Right cardiac atrium (tissue), 5 donors: ENCODE measurements around the gene PTGES2. TPM values are rescaled to one million over a fixed set of nuclear protein-coding genes. Genes with fewer than 3 reads are reported as not detected.
A peak's percentile ranks its signal among the peaks of the same experiment; 100 is the strongest.
"Not testable (repeated sequence)": the region's sequence is repeated elsewhere in the genome, so short reads cannot be mapped to it uniquely, and the experiment has no call there.

Source experiments
- ATAC-seq, 2 donors: fragments of 200-7000 bp; cut with Tn5 transposase; one replicate each; pipeline versions ENCODE4 v1.8.0 to v1.9.1; 2020; ENCODE audit warnings: moderate library complexity in 2 of 2, mild to moderate bottlenecking in 1 of 2
- DNase-seq, 3 donors: peaks; one replicate each; pipeline ENCODE4 v3.0.0-alpha.2; 2020
- H3K27ac ChIP-seq: one replicate; pipeline ENCODE4 v1.5.1; 2013; ENCODE audit warnings: mild to moderate bottlenecking, low read length, control low read depth, moderate library complexity
- H3K27me3 ChIP-seq: one replicate; pipeline ENCODE4 v1.6.1; 2013; ENCODE audit not compliant: control insufficient read depth, insufficient read depth
- H3K4me1 ChIP-seq: one replicate; pipeline ENCODE4 v1.6.1; 2013; ENCODE audit warnings: low read length; ENCODE audit not compliant: control insufficient read depth, insufficient read depth
- H3K4me3 ChIP-seq: one replicate; pipeline ENCODE4 v1.5.1; 2013; ENCODE audit warnings: low read length, control low read depth
- H3K9me3 ChIP-seq: one replicate; pipeline ENCODE4 v1.6.1; 2013; ENCODE audit warnings: low read length; ENCODE audit not compliant: control insufficient read depth
- WGBS: extraction: QIAGEN DNeasy Blood & Tissue Kit; methylation state at CpG from one replicate; pipeline ENCODE4 v1.1.7; 2013; 5-methylcytosine and 5-hydroxymethylcytosine counted together
- intact Hi-C, 4 donors: fragments of 100-400 bp; cut with DNase I; formaldehyde crosslinking; loops; one replicate each; pipeline versions ENCODE4 v1.11.0 to v1.14.0; 2022 to 2023
- polyA plus RNA-seq: library from polyadenylated mRNA; stranded (reverse); fragments of 200-250 nt; gene quantifications from one replicate; pipeline ENCODE4 v1.2.3, GENCODE V29; 2013
- total RNA-seq, 4 donors: library from RNA; stranded (reverse); fragmentation: NEBNext Ultra II Directional; extraction: Animal tissue kit (Norgen Biotek cat#: 25700); gene quantifications; one replicate each; pipeline ENCODE4 v1.2.1, GENCODE V29; 2021
- donor health status: healthy with polysubstance abuse.
- donor health status: DM: no; HTN: yes; CAD: no.
- donor health status: DM: no; HTN: no; CAD: no.
- donor health status: DM: no; HTN: yes; CAD: no; lungs with severe emphysema.
- donor health status: DM: yes; HTN: yes; CAD: no.

The PTGES2 gene
- total and polyA plus RNA-seq, 5 donors: 122 to 162 (median 126) TPM

DNA sequence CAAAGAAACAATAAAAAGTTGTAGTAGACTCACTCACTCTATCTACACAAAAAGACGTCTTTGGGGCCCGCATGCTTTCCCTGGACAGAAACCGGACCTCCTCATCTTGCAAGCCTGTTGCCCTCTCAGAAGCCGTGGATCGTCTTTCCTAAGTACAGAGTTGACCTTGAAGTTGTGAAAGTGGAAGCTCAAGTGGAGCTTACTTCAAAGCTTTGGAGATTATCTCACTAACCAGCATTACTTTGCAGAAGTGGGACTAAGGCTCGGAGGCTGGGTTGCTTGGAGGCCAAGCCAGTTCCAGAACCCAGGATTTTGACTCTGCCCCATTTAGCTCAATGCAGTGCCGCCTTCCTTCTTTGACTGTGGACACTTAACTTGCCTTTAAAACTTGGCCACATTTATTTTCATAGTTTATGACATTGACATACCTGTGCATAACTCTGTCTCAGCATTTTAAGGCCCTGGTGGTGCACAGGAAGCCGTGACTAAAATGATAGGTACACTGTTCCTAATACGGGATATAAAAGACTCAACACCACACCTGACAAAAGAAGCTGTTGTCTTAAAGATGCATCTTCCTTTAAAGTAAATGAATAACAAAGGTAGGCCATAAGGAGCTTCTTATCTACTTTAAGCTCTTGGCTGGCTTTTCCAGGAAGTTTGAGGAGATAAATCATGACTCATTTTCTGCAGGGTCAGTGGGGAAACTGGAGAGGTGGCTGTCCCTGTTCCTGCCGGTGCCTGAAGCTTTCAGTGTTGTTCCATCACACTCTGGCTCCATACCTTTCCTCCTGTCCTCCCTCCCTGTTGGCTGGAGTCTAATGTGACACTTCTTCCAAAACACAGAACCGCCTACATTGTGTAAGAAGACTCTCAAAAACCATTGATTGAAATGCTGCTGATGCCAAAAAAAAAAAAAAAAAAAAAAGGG is 48.8 kb downstream of the PTGES2 start:
- intact Hi-C loops: no loop called here
- peaks cover 7% of the 10 kb centered on the region for H3K4me1 ChIP-seq
- WGBS: 50% methylated on average over 11 of the region's 11 CpGs
- no peak overlapping the region for H3K27ac ChIP-seq
- DNase-seq (no peak), ATAC-seq (peak; percentile 7 to 80)
- H3K27me3 ChIP-seq: no peaks in the 10 kb centered on the region
- H3K9me3 ChIP-seq: no peaks in the 10 kb centered on the region
- no peak overlapping the region for H3K4me3 ChIP-seq

DNA sequence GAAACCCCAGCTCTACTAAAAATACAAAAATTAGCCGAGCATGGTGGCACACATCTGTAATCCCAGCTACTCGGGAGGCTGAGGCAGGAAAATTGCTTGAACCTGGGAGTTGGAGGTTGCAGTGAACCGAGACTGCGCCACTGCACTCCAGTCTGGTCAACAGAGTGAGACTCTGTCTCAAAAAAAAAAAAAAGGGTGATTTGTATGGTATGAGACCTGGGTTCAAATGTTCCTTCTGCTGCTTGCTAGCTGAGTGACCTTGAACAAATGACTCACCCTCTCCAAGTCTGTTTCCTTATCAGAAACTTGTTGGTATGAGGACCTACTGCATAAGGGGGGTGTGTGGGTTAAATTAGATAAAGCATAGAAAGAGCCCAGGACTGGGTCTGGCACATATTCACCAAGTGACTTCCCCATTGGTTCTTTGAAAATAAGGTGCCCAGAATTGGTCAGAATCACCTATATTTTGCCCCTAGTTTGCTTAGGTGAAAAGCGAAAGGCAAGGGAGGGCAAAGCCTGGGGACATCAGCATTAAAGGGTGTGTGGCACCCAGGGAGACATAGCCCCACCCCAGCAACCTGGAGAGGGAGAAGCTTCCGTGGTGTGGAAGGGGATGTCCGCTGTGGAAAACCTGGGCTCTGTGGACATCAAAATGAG is 49.6 kb downstream of the PTGES2 start:
- Histone ChIP-seq H3K4me3 (no peak overlapping the region), H3K9me3 (no peaks in the 10 kb centered on the region), H3K27ac (no peak overlapping the region), H3K27me3 (no peaks in the 10 kb centered on the region), H3K4me1 (peaks cover 5% of the 10 kb centered on the region)
- ATAC-seq: no peak
- intact Hi-C loops: no loop called here
- WGBS: 93% methylated on average over 7 of the region's 7 CpGs
- no peak for DNase-seq

DNA sequence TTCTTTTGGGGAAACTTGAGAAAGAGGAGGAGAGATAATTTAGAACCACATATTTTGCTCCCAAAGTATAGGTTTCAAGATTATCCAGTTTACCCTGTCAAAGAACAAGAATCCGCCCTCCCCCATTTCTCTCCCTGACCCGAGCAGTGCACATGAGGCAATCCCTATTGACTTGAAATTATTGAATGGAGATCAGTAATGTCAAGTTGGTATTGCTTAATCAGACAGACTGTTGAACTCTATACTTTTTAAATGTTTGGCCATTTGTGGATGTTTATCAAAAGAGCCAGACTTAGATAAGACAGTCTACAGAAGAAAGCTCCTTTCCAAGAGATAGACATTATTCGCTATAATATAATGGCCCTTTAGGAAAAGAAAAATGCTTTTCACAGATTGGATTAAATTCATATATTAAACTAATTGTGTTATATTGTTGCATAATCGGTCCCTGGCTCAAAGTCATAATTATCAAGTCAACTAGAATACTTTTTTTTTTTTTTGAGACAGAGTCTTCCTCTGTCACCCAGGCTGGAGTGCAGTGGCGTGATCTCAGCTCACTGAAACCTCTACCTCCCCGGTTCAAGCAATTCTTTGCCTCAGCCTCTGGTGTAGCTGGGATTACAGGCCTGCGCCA is 54.2 kb downstream of the PTGES2 start:
- H3K27me3 ChIP-seq: no peaks in the 10 kb centered on the region
- H3K9me3 ChIP-seq: no peaks in the 10 kb centered on the region
- H3K4me1 ChIP-seq: peaks cover 11% of the 10 kb centered on the region
- H3K27ac ChIP-seq: peak overlapping the region; percentile 51
- intact Hi-C loops: no loop called here
- DNase-seq: no peak
- WGBS: 62% methylated on average over 7 of the region's 7 CpGs
- no peak overlapping the region for H3K4me3 ChIP-seq
- ATAC-seq: no peak

DNA sequence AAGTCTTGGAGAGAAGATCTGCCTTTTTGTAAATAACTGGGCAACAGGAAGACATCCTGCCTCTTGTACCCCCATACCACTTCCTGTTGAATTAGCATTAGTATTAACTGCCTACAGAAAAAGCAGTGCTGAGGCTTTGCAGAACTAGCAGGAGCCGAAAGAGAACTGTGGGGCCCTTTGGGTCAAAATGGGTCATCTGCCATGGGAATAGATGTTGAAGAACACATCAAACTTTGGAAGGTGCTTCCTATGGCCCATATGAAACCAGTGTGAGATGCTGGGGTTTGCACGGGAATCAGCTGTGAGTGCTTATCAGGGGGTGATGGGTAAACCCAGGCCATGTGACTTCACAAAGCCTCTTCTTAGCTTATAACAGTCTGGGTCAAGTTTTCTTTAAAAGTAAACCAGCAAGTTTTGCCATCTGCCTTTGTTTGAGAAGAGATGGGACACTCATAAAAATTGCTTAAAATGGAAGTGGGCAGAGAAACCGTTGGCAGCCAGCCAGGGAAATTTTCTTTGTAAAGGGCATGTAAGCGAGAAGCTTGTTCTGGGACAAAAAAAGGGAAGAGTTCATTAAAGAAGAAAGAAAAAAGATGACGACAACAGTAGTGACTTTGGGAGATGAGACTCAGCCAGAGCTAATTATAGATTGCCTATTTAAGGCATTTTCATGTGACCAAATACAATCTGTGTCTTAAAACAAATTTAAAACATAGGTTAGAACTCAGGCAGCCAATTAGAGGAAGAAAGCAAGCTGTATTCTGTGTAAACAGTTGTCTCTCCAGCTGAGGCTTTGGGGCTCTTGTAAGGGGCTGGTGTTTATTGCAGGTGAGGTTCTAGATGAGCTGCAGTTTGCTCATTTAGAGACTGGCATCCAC is 55.1 kb downstream of the PTGES2 start:
- Histone ChIP-seq H3K27me3 (no peaks in the 10 kb centered on the region), H3K4me1 (peaks cover 7% of the 10 kb centered on the region), H3K27ac (peak overlapping the region; percentile 91), H3K9me3 (no peaks in the 10 kb centered on the region), H3K4me3 (peak overlapping the region; percentile 0)
- DNase-seq: peak; percentile 75 to 88 (median 81)
- no peak for ATAC-seq
- WGBS: 8% methylated on average over 5 of the region's 5 CpGs
- intact Hi-C loops: no loop called here

DNA sequence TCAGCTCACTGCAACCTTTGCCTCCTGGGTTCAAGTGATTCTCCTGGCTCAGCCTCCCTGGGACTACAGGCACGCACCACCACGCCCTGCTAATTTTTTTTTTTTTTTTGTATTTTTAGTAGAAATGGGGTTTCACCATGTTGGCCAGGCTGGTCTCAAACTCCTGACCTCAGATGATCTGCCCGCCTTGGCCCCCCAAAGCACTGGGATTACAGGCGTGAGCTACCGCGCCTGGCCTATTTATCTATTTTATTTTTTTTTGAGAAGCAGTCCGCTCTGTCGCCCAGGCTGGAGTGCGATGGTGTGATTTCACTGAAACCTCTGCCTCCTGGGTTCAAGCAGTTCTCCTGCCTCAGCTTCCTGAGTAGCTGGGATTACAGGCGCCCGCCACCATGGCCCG is 56.1 kb downstream of the PTGES2 start:
- intact Hi-C loops, DNase-seq, ATAC-seq, H3K4me3 ChIP-seq, H3K27me3 ChIP-seq, H3K9me3 ChIP-seq: not testable (repeated sequence)
- Histone ChIP-seq H3K27ac (peak overlapping the region; percentile 1), H3K4me1 (peaks cover 11% of the 10 kb centered on the region)
- WGBS: 92% methylated on average over 12 of the region's 12 CpGs

DNA sequence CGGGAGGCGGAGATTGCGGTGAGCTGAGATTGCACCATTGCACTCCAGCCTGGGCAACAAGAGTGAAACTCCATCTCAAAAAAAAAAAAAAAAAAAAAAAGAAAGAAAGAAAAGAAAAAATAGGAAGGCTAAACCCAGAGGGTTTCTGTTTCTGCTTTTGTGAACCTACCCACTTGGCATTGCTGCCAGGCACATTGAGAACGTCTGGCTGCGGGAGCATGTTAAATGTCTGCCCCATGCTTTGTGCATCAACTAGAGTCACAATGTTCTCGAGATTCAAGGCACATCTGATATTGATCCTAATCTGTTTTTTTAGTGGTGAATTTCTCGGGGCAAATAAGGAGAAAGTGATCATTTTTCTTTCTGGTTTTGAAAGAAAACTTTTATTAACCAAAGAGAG is 56.7 kb downstream of the PTGES2 start:
- DNase-seq (no peak), ATAC-seq (no peak)
- Histone ChIP-seq H3K27ac (no peak overlapping the region), H3K4me3 (no peak overlapping the region), H3K4me1 (peaks cover 16% of the 10 kb centered on the region), H3K27me3 (no peaks in the 10 kb centered on the region), H3K9me3 (no peaks in the 10 kb centered on the region)
- intact Hi-C loops: no loop called here
- 77% methylated on average over 7 of the region's 7 CpGs for WGBS

Other genes with a start within 250 kb of the PTGES2 start
- gene ST6GALNAC6, start 228.1 kb downstream of the PTGES2 start, total RNA-seq: 10 to 100 TPM; 60.1 to 73.7 (median 65.2) TPM
- 55.9 TPM for gene ST6GALNAC6, start 228.1 kb downstream of the PTGES2 start, polyA plus RNA-seq
- gene ST6GALNAC4, start 210.7 kb downstream of the PTGES2 start, total RNA-seq: 10 to 100 TPM; 26.3 to 36.7 (median 32.3) TPM
- 24.3 TPM for gene ST6GALNAC4, start 210.7 kb downstream of the PTGES2 start, polyA plus RNA-seq
- gene PIP5KL1, start 197.0 kb downstream of the PTGES2 start, total RNA-seq: 1 to 10 TPM in 1 of 4 donors, under 1 TPM in 1, not detected in 2; 0.29 to 1.3 TPM
- 0.29 TPM for gene PIP5KL1, start 197.0 kb downstream of the PTGES2 start, polyA plus RNA-seq
- gene DPM2, start 189.9 kb downstream of the PTGES2 start, total RNA-seq: 10 to 100 TPM; 13.6 to 20.0 (median 16.0) TPM
- gene DPM2, start 189.9 kb downstream of the PTGES2 start, polyA plus RNA-seq: 16.4 TPM
- 10 to 100 TPM; 23.1 to 35.1 (median 31.6) TPM for gene EEIG1, start 146.7 kb downstream of the PTGES2 start, total RNA-seq
- gene EEIG1, start 146.7 kb downstream of the PTGES2 start, polyA plus RNA-seq: 12.7 TPM
- 1 to 10 TPM; 6.1 to 8.7 (median 6.4) TPM for gene NAIF1, start 60.4 kb downstream of the PTGES2 start, total RNA-seq
- 5.0 TPM for gene NAIF1, start 60.4 kb downstream of the PTGES2 start, polyA plus RNA-seq
- 10 to 100 TPM in 1 of 4 donors, 1 to 10 TPM in 3; 6.3 to 16.1 (median 7.0) TPM for gene SLC25A25, start 59.5 kb downstream of the PTGES2 start, total RNA-seq
- gene SLC25A25, start 59.5 kb downstream of the PTGES2 start, polyA plus RNA-seq: 5.8 TPM
- not detected for gene LCN2, start 21.7 kb upstream of the PTGES2 start, total RNA-seq
- 0.16 TPM for gene LCN2, start 21.7 kb upstream of the PTGES2 start, polyA plus RNA-seq
- 10 to 100 TPM; 41.6 to 58.0 (median 49.1) TPM for gene BBLN, start 32.5 kb upstream of the PTGES2 start, total RNA-seq
- 138 TPM for gene BBLN, start 32.5 kb upstream of the PTGES2 start, polyA plus RNA-seq
- gene CIZ1, start 63.8 kb upstream of the PTGES2 start, total RNA-seq: 10 to 100 TPM; 75.9 to 81.5 (median 81.0) TPM
- gene CIZ1, start 63.8 kb upstream of the PTGES2 start, polyA plus RNA-seq: 39.0 TPM
- gene DNM1, start 75.7 kb upstream of the PTGES2 start, total RNA-seq: 1 to 10 TPM; 4.4 to 7.4 (median 5.8) TPM
- 6.0 TPM for gene DNM1, start 75.7 kb upstream of the PTGES2 start, polyA plus RNA-seq
- gene GOLGA2, start 148.3 kb upstream of the PTGES2 start, total RNA-seq: 100 to 1,000 TPM in 2 of 4 donors, 10 to 100 TPM in 2; 85.6 to 124 (median 101) TPM
- gene GOLGA2, start 148.3 kb upstream of the PTGES2 start, polyA plus RNA-seq: 84.2 TPM
- gene SWI5, start 148.5 kb upstream of the PTGES2 start, total RNA-seq: 10 to 100 TPM; 18.7 to 22.3 (median 20.5) TPM
- 33.7 TPM for gene SWI5, start 148.5 kb upstream of the PTGES2 start, polyA plus RNA-seq
- 10 to 100 TPM; 19.9 to 29.0 (median 25.9) TPM for gene TRUB2, start 194.7 kb upstream of the PTGES2 start, total RNA-seq
- gene TRUB2, start 194.7 kb upstream of the PTGES2 start, polyA plus RNA-seq: 24.6 TPM
- gene COQ4, start 195.1 kb upstream of the PTGES2 start, total RNA-seq: 10 to 100 TPM; 26.5 to 28.9 (median 27.6) TPM
- gene COQ4, start 195.1 kb upstream of the PTGES2 start, polyA plus RNA-seq: 41.8 TPM
- gene SLC27A4, start 212.8 kb upstream of the PTGES2 start, total RNA-seq: 10 to 100 TPM; 14.7 to 20.4 (median 18.4) TPM
- 21.7 TPM for gene SLC27A4, start 212.8 kb upstream of the PTGES2 start, polyA plus RNA-seq
- 10 to 100 TPM; 46.5 to 57.4 (median 52.7) TPM for gene URM1, start 243.6 kb upstream of the PTGES2 start, total RNA-seq
- 44.2 TPM for gene URM1, start 243.6 kb upstream of the PTGES2 start, polyA plus RNA-seq